HEK293 (cell line): ENCODE data around the gene ZIC5.

Source experiments
- FEZF1 ChIP-seq: fragments of 450-650 bp; formaldehyde crosslinking; IDR thresholded peaks from 2 replicates; pipeline ENCODE4 v1.5.1; 2016; ENCODE audit warnings: missing biosample characterization, missing genetic modification characterization
- GFI1B ChIP-seq: fragments of 450-650 bp; formaldehyde crosslinking; IDR thresholded peaks from 2 replicates; pipeline ENCODE4 v1.5.1; 2016; ENCODE audit warnings: missing biosample characterization, missing genetic modification characterization
- GLI2 ChIP-seq: fragments of 450-650 bp; formaldehyde crosslinking; IDR thresholded peaks from 2 replicates; pipeline ENCODE4; 2017; ENCODE audit warnings: missing biosample characterization, missing genetic modification characterization, low read depth, borderline replicate concordance
- KLF16 ChIP-seq: fragments of 450-650 bp; formaldehyde crosslinking; IDR thresholded peaks from 2 replicates; pipeline ENCODE4 v1.5.1; 2017; ENCODE audit warnings: missing biosample characterization, missing genetic modification characterization
- KLF7 ChIP-seq: fragments of 450-650 bp; formaldehyde crosslinking; IDR thresholded peaks from 2 replicates; pipeline ENCODE4 v1.5.1; 2016; ENCODE audit warnings: missing biosample characterization, missing genetic modification characterization, borderline replicate concordance
- MYNN ChIP-seq: fragments of 450-650 bp; formaldehyde crosslinking; IDR thresholded peaks from 2 replicates; pipeline ENCODE4 v1.5.1; 2016; ENCODE audit warnings: missing biosample characterization, missing genetic modification characterization, borderline replicate concordance
- SCRT1 ChIP-seq: fragments of 450-650 bp; formaldehyde crosslinking; IDR thresholded peaks from 2 replicates; pipeline ENCODE4 v1.5.1; 2016; ENCODE audit warnings: missing biosample characterization, missing genetic modification characterization, borderline replicate concordance
- ZBTB21 ChIP-seq: fragments of 450-650 bp; formaldehyde crosslinking; IDR thresholded peaks from 2 replicates; pipeline ENCODE4 v1.5.1; 2017; ENCODE audit warnings: missing biosample characterization, missing genetic modification characterization
- ZBTB7A ChIP-seq: fragments of 450-650 bp; formaldehyde crosslinking; IDR thresholded peaks from 2 replicates; pipeline ENCODE4 v1.5.1; 2016; ENCODE audit warnings: low read depth, missing biosample characterization, missing genetic modification characterization
- ZNF133 ChIP-seq: fragments of 450-650 bp; formaldehyde crosslinking; IDR thresholded peaks from 2 replicates; pipeline ENCODE4 v1.5.1; 2016; ENCODE audit warnings: missing biosample characterization, missing genetic modification characterization
- ZNF169 ChIP-seq: fragments of 450-650 bp; formaldehyde crosslinking; IDR thresholded peaks from 2 replicates; pipeline ENCODE4 v1.5.1; 2016; ENCODE audit warnings: missing biosample characterization, missing genetic modification characterization
- ZNF184 ChIP-seq: fragments of 450-650 bp; IDR thresholded peaks from 2 replicates; pipeline ENCODE4 v1.5.1; 2018; ENCODE audit warnings: missing biosample characterization, mild to moderate bottlenecking, missing genetic modification characterization
- ZNF280D ChIP-seq: fragments of 450-650 bp; formaldehyde crosslinking; IDR thresholded peaks from 2 replicates; pipeline ENCODE4 v1.5.1; 2016; ENCODE audit warnings: missing biosample characterization, missing genetic modification characterization
- ZNF302 ChIP-seq: fragments of 450-650 bp; formaldehyde crosslinking; IDR thresholded peaks from 2 replicates; pipeline ENCODE4 v1.5.1; 2016; ENCODE audit warnings: missing biosample characterization, missing genetic modification characterization, low read depth
- ZNF449 ChIP-seq: fragments of 450-650 bp; formaldehyde crosslinking; IDR thresholded peaks from 2 replicates; pipeline ENCODE4 v1.5.1; 2017; ENCODE audit warnings: missing biosample characterization, mild to moderate bottlenecking, missing genetic modification characterization, moderate library complexity
- ZNF530 ChIP-seq: fragments of 450-650 bp; formaldehyde crosslinking; IDR thresholded peaks from 2 replicates; pipeline ENCODE4 v1.5.1; 2016; ENCODE audit warnings: low read depth, missing biosample characterization, missing genetic modification characterization
- ZNF560 ChIP-seq: fragments of 450-650 bp; formaldehyde crosslinking; IDR thresholded peaks from 2 replicates; pipeline ENCODE4 v1.5.1; 2017; ENCODE audit warnings: missing biosample characterization, missing genetic modification characterization, borderline replicate concordance
- ZNF561 ChIP-seq: fragments of 450-650 bp; IDR thresholded peaks from 2 replicates; pipeline ENCODE4 v1.5.1; 2018; ENCODE audit warnings: missing biosample characterization, missing genetic modification characterization, borderline replicate concordance
- ZNF621 ChIP-seq: fragments of 450-650 bp; formaldehyde crosslinking; IDR thresholded peaks from 2 replicates; pipeline ENCODE4 v1.5.1; 2017; ENCODE audit warnings: missing biosample characterization, missing genetic modification characterization
- ZNF654 ChIP-seq: fragments of 450-650 bp; formaldehyde crosslinking; IDR thresholded peaks from 2 replicates; pipeline ENCODE4 v1.5.1; 2016; ENCODE audit warnings: low read depth, missing biosample characterization, missing genetic modification characterization
- ZNF660 ChIP-seq: fragments of 450-650 bp; IDR thresholded peaks from 2 replicates; pipeline ENCODE4 v1.5.1; 2018; ENCODE audit warnings: missing biosample characterization, mild to moderate bottlenecking, missing genetic modification characterization
- ZNF843 ChIP-seq: fragments of 450-650 bp; formaldehyde crosslinking; IDR thresholded peaks from 2 replicates; pipeline ENCODE4 v1.5.1; 2016; ENCODE audit warnings: missing biosample characterization, missing genetic modification characterization
- TF ChIP-seq, protein P1 (sequence below): fragments of 450-650 bp; formaldehyde crosslinking; IDR thresholded peaks from 2 replicates; pipeline ENCODE4 v1.5.1; 2016; ENCODE audit warnings: missing biosample characterization, missing genetic modification characterization
- TF ChIP-seq, protein P2 (sequence below): fragments of 450-650 bp; formaldehyde crosslinking; IDR thresholded peaks from 2 replicates; pipeline ENCODE4 v1.5.1; 2016; ENCODE audit warnings: missing biosample characterization, missing genetic modification characterization
- TF ChIP-seq, protein P3 (sequence below): fragments of 450-650 bp; formaldehyde crosslinking; IDR thresholded peaks from 2 replicates; pipeline ENCODE4 v1.5.1; 2016; ENCODE audit warnings: missing biosample characterization, missing genetic modification characterization
- TF ChIP-seq, protein P4 (sequence below): fragments of 450-650 bp; IDR thresholded peaks from 2 replicates; pipeline ENCODE4 v1.5.1; 2018; ENCODE audit warnings: missing biosample characterization, mild to moderate bottlenecking, missing genetic modification characterization

The ZIC5 gene

DNA sequence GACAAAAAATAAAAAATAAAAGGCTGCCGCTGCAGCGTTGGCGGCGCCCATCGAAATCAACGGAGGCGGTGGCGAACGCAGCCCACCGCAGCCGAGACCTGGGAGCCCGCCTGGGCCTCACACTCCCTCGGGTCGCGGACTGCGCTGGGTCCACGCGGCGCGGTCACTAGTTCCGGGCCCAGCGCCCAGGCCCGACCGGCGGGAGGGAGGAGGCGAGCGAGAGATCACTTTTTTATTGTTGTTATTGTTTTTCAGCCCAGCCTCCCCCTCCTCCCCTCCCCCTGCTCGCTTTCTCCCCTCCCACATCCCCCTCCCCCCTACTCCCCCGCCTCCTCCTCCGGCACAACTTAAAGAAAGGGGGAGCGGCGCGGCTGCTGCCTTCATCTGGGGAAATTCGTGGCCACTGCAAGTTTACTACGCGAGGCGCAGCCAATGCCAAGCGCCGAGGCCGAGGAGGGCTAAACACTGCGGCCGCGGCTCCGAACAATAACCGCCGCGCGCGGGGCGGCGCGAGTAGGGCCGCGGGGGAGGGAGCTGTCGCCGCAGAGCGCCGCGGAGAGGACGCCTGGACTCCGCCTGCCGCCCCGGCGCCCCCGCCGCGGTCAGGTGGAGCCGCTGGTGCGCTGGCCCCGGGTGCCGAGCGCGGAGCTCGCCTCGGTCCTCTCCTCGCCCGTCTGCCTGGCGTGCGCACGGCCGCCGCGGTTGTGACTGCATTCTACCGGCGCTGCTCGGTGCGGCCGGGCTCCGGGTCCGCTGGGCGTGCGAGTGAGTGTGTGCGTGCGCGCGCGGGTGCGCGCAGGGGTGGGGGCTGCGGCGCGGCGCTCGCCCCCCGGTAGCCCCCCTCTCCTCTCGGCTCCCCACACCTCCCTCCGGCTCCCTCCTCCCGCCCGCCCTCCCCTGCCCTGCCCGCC, 9.5 kb upstream of the ZIC5 start (continued):
- TF ChIP-seq ZNF169 (tag by site-specific recombination) (no peak), ZNF449 (tag by site-specific recombination) (no peak), GLI2 (tag by site-specific recombination) (no peak), ZBTB21 (tag by site-specific recombination) (no peak), SCRT1 (tag by site-specific recombination) (no peak), FEZF1 (tag by site-specific recombination) (peak; percentile 76), ZNF302 (tag by site-specific recombination) (no peak), GFI1B (tag by site-specific recombination) (no peak), ZNF280D (tag by site-specific recombination) (no peak), ZNF184 (tag by site-specific recombination) (no peak), ZNF530 (tag by site-specific recombination) (no peak), ZNF133 (tag by site-specific recombination) (no peak), ZNF660 (tag by site-specific recombination) (peak; percentile 87; the same call in 1 of the 2 replicates), ZNF843 (peak; percentile 39; the same call in 1 of the 2 replicates), ZNF560 (tag by site-specific recombination) (no peak), ZNF621 (tag by site-specific recombination) (no peak), KLF7 (tag by site-specific recombination) (0 out of 2 replicates have a peak, but pooled peaks have one; percentile 11), ZNF654 (tag by site-specific recombination) (no peak), ZNF561 (tag by site-specific recombination) (peak; percentile 72; the same call in 1 of the 2 replicates), MYNN (peak; percentile 85), KLF16 (tag by site-specific recombination) (peak; percentile 34; the same call in 1 of the 2 replicates), ZBTB7A (tag by site-specific recombination) (peak; percentile 88)
- TF ChIP-seq, protein P1, sequence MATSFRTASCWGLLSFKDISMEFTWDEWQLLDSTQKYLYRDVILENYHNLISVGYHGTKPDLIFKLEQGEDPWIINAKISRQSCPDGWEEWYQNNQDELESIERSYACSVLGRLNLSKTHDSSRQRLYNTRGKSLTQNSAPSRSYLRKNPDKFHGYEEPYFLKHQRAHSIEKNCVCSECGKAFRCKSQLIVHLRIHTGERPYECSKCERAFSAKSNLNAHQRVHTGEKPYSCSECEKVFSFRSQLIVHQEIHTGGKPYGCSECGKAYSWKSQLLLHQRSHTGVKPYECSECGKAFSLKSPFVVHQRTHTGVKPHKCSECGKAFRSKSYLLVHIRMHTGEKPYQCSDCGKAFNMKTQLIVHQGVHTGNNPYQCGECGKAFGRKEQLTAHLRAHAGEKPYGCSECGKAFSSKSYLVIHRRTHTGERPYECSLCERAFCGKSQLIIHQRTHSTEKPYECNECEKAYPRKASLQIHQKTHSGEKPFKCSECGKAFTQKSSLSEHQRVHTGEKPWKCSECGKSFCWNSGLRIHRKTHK (tag by site-specific recombination) = no peak
- TF ChIP-seq, protein P2, sequence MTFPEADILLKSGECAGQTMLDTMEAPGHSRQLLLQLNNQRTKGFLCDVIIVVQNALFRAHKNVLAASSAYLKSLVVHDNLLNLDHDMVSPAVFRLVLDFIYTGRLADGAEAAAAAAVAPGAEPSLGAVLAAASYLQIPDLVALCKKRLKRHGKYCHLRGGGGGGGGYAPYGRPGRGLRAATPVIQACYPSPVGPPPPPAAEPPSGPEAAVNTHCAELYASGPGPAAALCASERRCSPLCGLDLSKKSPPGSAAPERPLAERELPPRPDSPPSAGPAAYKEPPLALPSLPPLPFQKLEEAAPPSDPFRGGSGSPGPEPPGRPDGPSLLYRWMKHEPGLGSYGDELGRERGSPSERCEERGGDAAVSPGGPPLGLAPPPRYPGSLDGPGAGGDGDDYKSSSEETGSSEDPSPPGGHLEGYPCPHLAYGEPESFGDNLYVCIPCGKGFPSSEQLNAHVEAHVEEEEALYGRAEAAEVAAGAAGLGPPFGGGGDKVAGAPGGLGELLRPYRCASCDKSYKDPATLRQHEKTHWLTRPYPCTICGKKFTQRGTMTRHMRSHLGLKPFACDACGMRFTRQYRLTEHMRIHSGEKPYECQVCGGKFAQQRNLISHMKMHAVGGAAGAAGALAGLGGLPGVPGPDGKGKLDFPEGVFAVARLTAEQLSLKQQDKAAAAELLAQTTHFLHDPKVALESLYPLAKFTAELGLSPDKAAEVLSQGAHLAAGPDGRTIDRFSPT (tag by site-specific recombination) = peak; percentile 45; the same call in 1 of the 2 replicates
- TF ChIP-seq, protein P3, sequence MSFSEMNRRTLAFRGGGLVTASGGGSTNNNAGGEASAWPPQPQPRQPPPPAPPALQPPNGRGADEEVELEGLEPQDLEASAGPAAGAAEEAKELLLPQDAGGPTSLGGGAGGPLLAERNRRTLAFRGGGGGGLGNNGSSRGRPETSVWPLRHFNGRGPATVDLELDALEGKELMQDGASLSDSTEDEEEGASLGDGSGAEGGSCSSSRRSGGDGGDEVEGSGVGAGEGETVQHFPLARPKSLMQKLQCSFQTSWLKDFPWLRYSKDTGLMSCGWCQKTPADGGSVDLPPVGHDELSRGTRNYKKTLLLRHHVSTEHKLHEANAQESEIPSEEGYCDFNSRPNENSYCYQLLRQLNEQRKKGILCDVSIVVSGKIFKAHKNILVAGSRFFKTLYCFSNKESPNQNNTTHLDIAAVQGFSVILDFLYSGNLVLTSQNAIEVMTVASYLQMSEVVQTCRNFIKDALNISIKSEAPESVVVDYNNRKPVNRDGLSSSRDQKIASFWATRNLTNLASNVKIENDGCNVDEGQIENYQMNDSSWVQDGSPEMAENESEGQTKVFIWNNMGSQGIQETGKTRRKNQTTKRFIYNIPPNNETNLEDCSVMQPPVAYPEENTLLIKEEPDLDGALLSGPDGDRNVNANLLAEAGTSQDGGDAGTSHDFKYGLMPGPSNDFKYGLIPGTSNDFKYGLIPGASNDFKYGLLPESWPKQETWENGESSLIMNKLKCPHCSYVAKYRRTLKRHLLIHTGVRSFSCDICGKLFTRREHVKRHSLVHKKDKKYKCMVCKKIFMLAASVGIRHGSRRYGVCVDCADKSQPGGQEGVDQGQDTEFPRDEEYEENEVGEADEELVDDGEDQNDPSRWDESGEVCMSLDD = peak; percentile 65
- TF ChIP-seq, protein P4, sequence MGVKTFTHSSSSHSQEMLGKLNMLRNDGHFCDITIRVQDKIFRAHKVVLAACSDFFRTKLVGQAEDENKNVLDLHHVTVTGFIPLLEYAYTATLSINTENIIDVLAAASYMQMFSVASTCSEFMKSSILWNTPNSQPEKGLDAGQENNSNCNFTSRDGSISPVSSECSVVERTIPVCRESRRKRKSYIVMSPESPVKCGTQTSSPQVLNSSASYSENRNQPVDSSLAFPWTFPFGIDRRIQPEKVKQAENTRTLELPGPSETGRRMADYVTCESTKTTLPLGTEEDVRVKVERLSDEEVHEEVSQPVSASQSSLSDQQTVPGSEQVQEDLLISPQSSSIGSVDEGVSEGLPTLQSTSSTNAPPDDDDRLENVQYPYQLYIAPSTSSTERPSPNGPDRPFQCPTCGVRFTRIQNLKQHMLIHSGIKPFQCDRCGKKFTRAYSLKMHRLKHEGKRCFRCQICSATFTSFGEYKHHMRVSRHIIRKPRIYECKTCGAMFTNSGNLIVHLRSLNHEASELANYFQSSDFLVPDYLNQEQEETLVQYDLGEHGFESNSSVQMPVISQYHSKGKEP = 0 out of 2 replicates have a peak, but pooled peaks have one; percentile 58
